ENCODE data around the gene PI4KA. TPM values are rescaled to one million over a fixed set of nuclear protein-coding genes. Genes with fewer than 3 reads are reported as not detected.

PI4KA gene
- total RNA-seq, 1 donor from 2014 or later, result 150 TPM

DNA sequence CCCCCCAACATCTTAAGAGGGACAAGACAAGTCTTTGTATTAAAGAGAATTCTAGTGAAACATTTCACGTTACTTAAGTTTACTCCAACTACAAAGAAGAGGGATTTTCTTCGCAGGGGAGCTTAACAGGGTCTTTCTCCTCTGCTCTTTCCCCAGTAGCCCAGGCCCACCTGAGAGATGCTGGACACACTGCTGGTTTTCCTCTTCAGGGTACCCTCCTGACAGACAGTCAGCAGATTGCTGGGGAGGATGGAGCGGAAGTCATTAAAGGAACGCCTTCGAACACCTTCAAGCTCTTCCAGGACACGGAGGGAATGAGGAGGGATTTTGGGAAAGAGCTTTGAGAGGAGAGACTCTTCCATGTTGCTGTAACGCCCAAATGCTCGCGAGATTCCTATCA is 39.1 kb downstream of the PI4KA start:
- H3K36me3 ChIP-seq, result peaks cover 56 to 65% of the 10 kb centered on the region in 2 donors

DNA sequence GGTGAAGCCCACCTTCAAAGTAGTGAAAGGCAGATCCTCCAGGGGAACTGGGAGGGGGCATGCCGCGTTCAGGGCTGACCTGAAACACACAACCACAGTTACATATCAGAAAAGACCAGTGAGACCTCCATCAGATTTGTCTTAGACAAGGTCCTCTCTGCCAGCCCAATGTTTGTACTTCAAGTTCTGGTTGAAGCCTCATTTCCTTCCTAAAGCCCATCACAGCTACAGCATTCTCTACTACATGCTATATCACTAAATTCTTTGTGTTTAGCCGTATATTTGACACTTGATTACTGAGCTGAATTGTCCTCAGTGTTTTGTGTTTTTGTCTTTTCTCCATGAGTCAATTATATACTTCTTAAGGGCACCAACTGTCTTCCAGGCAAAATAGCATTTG is 40.1 kb downstream of the PI4KA start:
- Histone ChIP-seq H3K27ac (no peak overlapping the region), H3K27me3 (no peaks in the 10 kb centered on the region), H3K4me1 (no peaks in the 10 kb centered on the region), H3K4me3 (no peak overlapping the region), H3K9me3 (no peaks in the 10 kb centered on the region), H3K36me3 (peaks cover 56 to 68% of the 10 kb centered on the region in 2 donors)
- DNase-seq (ENCODE audit: low spot score in 2 of 2), result no peak
- TF ChIP-seq, protein P1, sequence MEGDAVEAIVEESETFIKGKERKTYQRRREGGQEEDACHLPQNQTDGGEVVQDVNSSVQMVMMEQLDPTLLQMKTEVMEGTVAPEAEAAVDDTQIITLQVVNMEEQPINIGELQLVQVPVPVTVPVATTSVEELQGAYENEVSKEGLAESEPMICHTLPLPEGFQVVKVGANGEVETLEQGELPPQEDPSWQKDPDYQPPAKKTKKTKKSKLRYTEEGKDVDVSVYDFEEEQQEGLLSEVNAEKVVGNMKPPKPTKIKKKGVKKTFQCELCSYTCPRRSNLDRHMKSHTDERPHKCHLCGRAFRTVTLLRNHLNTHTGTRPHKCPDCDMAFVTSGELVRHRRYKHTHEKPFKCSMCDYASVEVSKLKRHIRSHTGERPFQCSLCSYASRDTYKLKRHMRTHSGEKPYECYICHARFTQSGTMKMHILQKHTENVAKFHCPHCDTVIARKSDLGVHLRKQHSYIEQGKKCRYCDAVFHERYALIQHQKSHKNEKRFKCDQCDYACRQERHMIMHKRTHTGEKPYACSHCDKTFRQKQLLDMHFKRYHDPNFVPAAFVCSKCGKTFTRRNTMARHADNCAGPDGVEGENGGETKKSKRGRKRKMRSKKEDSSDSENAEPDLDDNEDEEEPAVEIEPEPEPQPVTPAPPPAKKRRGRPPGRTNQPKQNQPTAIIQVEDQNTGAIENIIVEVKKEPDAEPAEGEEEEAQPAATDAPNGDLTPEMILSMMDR (IDR thresholded peaks at IDR 0.05), result no peak
- intact Hi-C loops (cut with DNase I), result no loop called here

More for the DNA sequence above, 39.1 kb downstream of the PI4KA start:
- H3K27me3 ChIP-seq, result no peaks in the 10 kb centered on the region
- TF ChIP-seq, protein P1 (IDR thresholded peaks at IDR 0.05), result no peak
- no peak for DNase-seq (ENCODE audit: low spot score in 2 of 2)
- H3K4me1 ChIP-seq, result no peaks in the 10 kb centered on the region
- intact Hi-C loops (cut with DNase I), result no loop called here
- H3K4me3 ChIP-seq, result no peak overlapping the region
- H3K27ac ChIP-seq, result no peak overlapping the region
- no peaks in the 10 kb centered on the region for H3K9me3 ChIP-seq

DNA sequence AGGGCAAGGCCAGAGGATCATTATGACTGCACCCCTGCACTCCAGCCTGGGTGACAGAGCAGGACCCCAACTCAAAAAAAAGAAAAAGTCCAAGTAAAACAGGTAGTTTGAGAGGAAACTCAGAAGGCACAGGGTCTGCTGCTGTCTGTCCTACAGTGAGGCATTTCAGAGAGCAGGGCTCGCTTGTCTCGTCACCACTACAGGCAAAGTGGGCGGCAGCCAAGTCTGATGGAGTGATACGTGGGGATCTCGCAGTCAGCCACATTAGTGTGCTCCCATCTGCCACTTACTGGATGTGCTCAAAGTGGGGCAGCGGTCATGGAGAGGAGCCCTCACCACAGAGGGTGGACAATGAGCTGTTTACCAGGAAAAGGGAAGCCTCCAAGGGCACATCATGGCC is 42.1 kb downstream of the PI4KA start:
- no peaks in the 10 kb centered on the region for H3K9me3 ChIP-seq
- TF ChIP-seq, protein P1 (IDR thresholded peaks at IDR 0.05), result no peak
- intact Hi-C loops (cut with DNase I), result no loop called here
- H3K4me3 ChIP-seq, result no peak overlapping the region
- H3K4me1 ChIP-seq, result no peaks in the 10 kb centered on the region
- H3K36me3 ChIP-seq, result peaks cover 54 to 78% of the 10 kb centered on the region in 2 donors
- H3K27ac ChIP-seq, result no peak overlapping the region
- no peak for DNase-seq (ENCODE audit: low spot score in 2 of 2)
- H3K27me3 ChIP-seq, result no peaks in the 10 kb centered on the region

DNA sequence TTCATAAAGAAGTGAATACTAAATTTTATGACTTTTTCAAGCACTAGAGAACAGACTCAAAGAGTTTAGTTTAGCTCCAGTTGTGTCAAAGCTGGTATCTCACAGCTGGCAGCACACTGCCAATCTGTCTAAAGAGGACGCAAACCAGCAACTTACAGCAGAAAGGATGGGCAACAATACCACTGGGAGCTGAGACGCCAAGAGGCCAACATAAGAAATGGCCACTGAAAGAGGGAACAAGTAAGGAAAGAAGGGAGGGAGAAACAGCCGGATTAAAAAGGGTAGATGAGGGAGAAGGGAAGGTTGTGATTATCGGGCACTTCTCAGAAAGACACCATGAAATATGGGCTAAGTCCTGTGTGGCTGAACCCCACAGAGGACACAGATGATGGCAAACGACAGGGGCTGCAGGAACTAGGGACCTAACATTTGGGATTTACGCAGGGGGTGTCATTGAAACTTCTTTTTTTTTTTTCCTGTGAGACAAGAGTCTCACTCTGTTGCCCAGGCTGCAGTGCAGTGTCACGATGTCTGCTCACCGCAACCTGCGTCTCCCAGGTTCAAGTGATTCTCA is 43.0 kb downstream of the PI4KA start:
- no peak for DNase-seq (ENCODE audit: low spot score in 2 of 2)
- Histone ChIP-seq H3K27me3 (no peaks in the 10 kb centered on the region), H3K36me3 (peaks cover 54 to 83% of the 10 kb centered on the region in 2 donors), H3K27ac (no peak overlapping the region), H3K9me3 (no peaks in the 10 kb centered on the region), H3K4me3 (no peak overlapping the region), H3K4me1 (no peaks in the 10 kb centered on the region)
- TF ChIP-seq, protein P1 (IDR thresholded peaks at IDR 0.05), result no peak
- intact Hi-C loops (cut with DNase I), result no loop called here

DNA sequence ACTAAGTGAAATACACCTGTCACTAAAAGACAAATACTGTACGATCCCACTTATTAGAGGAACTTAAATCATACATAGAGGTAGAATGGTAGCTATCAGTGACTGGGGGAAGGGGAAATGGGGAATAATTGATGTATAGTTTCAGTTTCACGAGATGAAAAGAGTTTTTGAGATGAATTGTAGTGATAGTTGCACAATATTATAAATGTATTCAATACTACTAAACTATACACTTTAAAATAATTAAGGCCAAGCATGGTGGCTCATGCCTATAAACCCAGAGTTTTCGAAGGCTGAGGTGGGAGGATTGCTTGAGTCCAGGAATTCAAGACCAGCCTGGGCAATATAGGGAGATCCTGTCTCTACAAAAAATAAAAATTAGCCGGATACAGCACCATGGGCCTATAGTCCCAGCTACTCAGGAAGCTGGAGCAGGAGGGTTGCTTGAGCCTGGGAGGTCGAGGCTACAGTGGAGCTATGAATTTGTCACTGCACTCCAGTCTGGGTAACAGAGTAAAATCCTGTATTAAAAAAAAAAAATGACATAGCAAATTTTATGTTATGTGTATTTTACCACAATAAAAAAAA is 44.3 kb downstream of the PI4KA start:
- Histone ChIP-seq H3K27me3 (no peaks in the 10 kb centered on the region), H3K36me3 (peaks cover 52 to 83% of the 10 kb centered on the region in 2 donors), H3K27ac (no peak overlapping the region), H3K4me3 (no peak overlapping the region), H3K9me3 (no peaks in the 10 kb centered on the region), H3K4me1 (no peaks in the 10 kb centered on the region)
- TF ChIP-seq, protein P1 (IDR thresholded peaks at IDR 0.05), result no peak
- no peak for DNase-seq (ENCODE audit: low spot score in 2 of 2)
- intact Hi-C loops (cut with DNase I), result no loop called here
